IPS-20b (cell line): ENCODE measurements around the gene NLGN1.

Source experiments
- H3K27ac ChIP-seq: one replicate; pipeline ENCODE4 v1.5.1; 2013; ENCODE audit warnings: low read length
- H3K27me3 ChIP-seq: 2 replicates; pipeline ENCODE4 v1.6.1; 2013; ENCODE audit warnings: mild to moderate bottlenecking, low read length, inconsistent platforms; ENCODE audit not compliant: insufficient read depth
- H3K36me3 ChIP-seq: 2 replicates; pipeline ENCODE4 v1.6.1; 2013; ENCODE audit warnings: low read depth, mild to moderate bottlenecking, inconsistent platforms, low read length, moderate library complexity; ENCODE audit not compliant: insufficient read depth
- H3K4me1 ChIP-seq: 2 replicates; pipeline ENCODE4 v1.6.1; 2013; ENCODE audit warnings: mild to moderate bottlenecking, control low read depth, inconsistent platforms, low read length, moderate library complexity; ENCODE audit not compliant: insufficient read depth
- H3K4me3 ChIP-seq: 2 replicates; pipeline ENCODE4 v1.5.1; 2013; ENCODE audit warnings: mild to moderate bottlenecking, low read length, inconsistent platforms
- H3K9ac ChIP-seq: 2 replicates; pipeline ENCODE4 v1.6.1; 2013; ENCODE audit warnings: low read depth, mild to moderate bottlenecking, inconsistent platforms, low read length, moderate library complexity
- H3K9me3 ChIP-seq: 2 replicates; pipeline ENCODE4 v1.6.1; 2013; ENCODE audit warnings: mild to moderate bottlenecking, low read depth, low read length, inconsistent platforms; ENCODE audit not compliant: insufficient read depth

NLGN1 gene

DNA sequence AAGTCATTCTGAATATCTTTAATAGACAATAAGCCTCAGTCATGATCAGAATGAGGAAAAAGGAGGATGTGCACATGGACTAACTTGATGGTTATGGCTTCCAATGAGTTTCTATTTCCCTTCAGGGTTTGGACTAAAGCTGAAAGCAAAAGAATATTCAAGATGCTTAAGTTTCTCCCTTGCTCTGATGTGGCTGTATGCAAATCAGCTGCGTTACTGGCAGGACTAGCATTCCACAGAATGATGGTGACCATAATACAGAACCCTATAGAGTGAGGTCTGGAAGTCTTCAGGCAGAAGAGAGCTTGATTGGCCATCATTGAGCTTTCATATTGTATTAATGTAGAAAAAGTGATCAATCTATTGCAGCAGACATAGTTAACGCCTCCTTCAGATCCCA, 466.0 kb downstream of the NLGN1 start:
- Histone ChIP-seq H3K9ac (no peak overlapping the region), H3K27ac (no peak overlapping the region), H3K4me1 (peaks cover 8% of the 10 kb centered on the region; the same call in 1 of the 2 replicates)

GRCh38 chr3:173865900-173866498, 468.5 kb downstream of the NLGN1 start:
- no peaks in the 10 kb centered on the region for H3K9me3 ChIP-seq
- peak overlapping the region; percentile 5; the same call in 1 of the 2 replicates for H3K9ac ChIP-seq
- no peaks in the 10 kb centered on the region for H3K27me3 ChIP-seq
- H3K27ac ChIP-seq: no peak overlapping the region
- peaks cover 8% of the 10 kb centered on the region; the same call in 1 of the 2 replicates for H3K4me1 ChIP-seq
- no peaks in the 10 kb centered on the region for H3K36me3 ChIP-seq
- peak overlapping the region; percentile 38; the same call in 1 of the 2 replicates for H3K4me3 ChIP-seq

More for the DNA sequence above, 466.0 kb downstream of the NLGN1 start:
- Histone ChIP-seq H3K4me3 (no peak overlapping the region), H3K9me3 (no peaks in the 10 kb centered on the region), H3K27me3 (no peaks in the 10 kb centered on the region), H3K36me3 (no peaks in the 10 kb centered on the region)

DNA sequence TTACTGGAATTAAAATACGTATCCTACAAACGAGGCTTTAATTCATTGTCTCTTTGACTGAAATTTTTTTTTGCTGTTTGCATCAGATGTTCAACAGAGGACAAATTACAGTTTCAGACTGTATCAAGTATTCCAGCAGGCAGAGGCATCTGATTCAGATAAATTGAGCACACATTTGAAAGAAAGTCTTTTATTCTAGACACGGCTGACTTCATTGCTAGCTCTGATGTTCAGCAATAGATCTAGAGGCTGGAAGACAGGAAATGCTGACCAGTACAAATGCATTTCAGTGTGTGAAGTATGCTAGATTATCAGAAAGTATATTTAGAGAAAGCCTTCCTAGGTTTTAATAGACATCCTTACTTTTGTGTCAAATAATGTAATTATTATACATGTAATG, 472.2 kb downstream of the NLGN1 start:
- Histone ChIP-seq H3K4me1 (peaks cover 8% of the 10 kb centered on the region; the same call in 1 of the 2 replicates), H3K36me3 (no peaks in the 10 kb centered on the region), H3K4me3 (no peak overlapping the region), H3K27me3 (no peaks in the 10 kb centered on the region), H3K9ac (no peak overlapping the region), H3K9me3 (no peaks in the 10 kb centered on the region), H3K27ac (no peak overlapping the region)

DNA sequence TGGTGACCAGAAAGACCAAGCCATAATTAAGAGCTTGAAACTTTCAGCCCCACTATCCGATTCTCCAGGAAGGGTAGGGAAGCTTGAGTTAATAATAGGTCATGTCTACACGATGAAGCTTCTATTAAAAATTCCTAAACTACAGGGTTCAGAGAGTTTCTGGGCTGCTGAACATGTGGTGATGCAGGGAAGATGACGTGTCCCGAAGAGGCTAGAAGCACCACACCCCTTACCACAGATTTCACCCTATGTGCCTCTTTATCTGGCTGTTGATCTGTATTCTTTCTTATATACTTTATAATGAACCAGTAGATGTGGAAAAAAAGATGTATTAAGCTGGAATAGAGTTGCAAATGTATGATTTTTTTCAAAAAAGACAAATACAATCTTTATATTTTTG, 473.4 kb downstream of the NLGN1 start:
- no peak overlapping the region for H3K9ac ChIP-seq
- peaks cover 4% of the 10 kb centered on the region; the same call in 1 of the 2 replicates for H3K4me1 ChIP-seq
- H3K4me3 ChIP-seq: no peak overlapping the region
- H3K27me3 ChIP-seq: no peaks in the 10 kb centered on the region
- no peak overlapping the region for H3K27ac ChIP-seq
- H3K36me3 ChIP-seq: no peaks in the 10 kb centered on the region
- H3K9me3 ChIP-seq: no peaks in the 10 kb centered on the region

- no peaks in the 10 kb centered on the region for H3K27me3 ChIP-seq
- no peaks in the 10 kb centered on the region for H3K9me3 ChIP-seq
- no peak overlapping the region for H3K27ac ChIP-seq
Measured at GRCh38 chr3:173875790-173876189, 478.2 kb downstream of the NLGN1 start.

GRCh38 chr3:173876476-173876875, 478.9 kb downstream of the NLGN1 start:
- no peaks in the 10 kb centered on the region for H3K27me3 ChIP-seq
- no peaks in the 10 kb centered on the region for H3K36me3 ChIP-seq
- H3K4me3 ChIP-seq: no peak overlapping the region
- no peaks in the 10 kb centered on the region for H3K9me3 ChIP-seq
- no peaks in the 10 kb centered on the region for H3K4me1 ChIP-seq
- no peak overlapping the region for H3K9ac ChIP-seq
- no peak overlapping the region for H3K27ac ChIP-seq

More at GRCh38 chr3:173875790-173876189, 478.2 kb downstream of the NLGN1 start:
- Histone ChIP-seq H3K4me3 (no peak overlapping the region), H3K9ac (no peak overlapping the region), H3K4me1 (no peaks in the 10 kb centered on the region), H3K36me3 (no peaks in the 10 kb centered on the region)

DNA sequence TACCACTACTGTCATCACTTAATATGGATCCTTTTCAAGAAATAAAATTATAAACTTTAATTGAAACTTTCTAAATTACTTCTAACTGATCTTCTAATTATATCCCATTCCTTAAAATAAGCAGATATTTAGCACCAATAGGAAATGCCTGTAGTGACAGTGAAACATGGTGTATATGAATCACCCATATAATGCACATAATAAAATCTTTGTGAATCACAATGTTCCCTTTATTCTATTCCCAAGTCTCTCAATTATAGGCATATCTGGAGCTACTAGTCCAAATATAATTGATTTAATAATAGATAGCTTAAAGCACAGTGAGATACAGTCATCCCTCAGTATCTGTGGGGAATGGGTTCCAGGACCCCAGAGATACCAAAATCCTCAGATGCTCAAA, 490.3 kb downstream of the NLGN1 start:
- no peak overlapping the region for H3K27ac ChIP-seq
- H3K9ac ChIP-seq: no peak overlapping the region
- H3K4me1 ChIP-seq: no peaks in the 10 kb centered on the region; the same call in 1 of the 2 replicates
- H3K27me3 ChIP-seq: no peaks in the 10 kb centered on the region
- H3K4me3 ChIP-seq: no peak overlapping the region
- H3K9me3 ChIP-seq: no peaks in the 10 kb centered on the region
- no peaks in the 10 kb centered on the region for H3K36me3 ChIP-seq

- no peak overlapping the region for H3K4me3 ChIP-seq
- no peak overlapping the region for H3K9ac ChIP-seq
- no peaks in the 10 kb centered on the region; the same call in 1 of the 2 replicates for H3K4me1 ChIP-seq
- H3K36me3 ChIP-seq: no peaks in the 10 kb centered on the region
- no peaks in the 10 kb centered on the region for H3K27me3 ChIP-seq
- no peak overlapping the region for H3K27ac ChIP-seq
- no peaks in the 10 kb centered on the region for H3K9me3 ChIP-seq
Measured at GRCh38 chr3:173889596-173889995, 492.1 kb downstream of the NLGN1 start.

DNA sequence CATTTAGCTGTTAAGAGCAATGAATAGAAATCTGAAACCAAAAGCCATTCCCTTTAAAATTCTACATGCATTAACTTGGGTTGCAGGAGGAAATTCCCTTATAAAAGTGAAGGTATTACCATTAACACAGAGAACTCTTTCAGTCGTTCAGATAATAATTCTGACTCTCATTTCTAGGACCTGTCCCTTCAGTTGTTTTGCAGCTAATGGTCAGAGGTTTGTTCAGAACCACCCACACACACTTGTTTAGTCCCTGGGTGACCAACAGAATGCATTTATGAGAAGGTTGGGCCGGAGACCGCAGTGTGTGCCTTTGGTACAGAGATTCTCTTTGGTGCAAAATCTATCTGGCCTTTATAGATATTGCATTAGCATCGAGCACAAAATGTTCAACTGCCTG, 492.5 kb downstream of the NLGN1 start:
- Histone ChIP-seq H3K9me3 (no peaks in the 10 kb centered on the region), H3K9ac (no peak overlapping the region), H3K4me3 (no peak overlapping the region), H3K27ac (no peak overlapping the region), H3K4me1 (no peaks in the 10 kb centered on the region; the same call in 1 of the 2 replicates), H3K36me3 (no peaks in the 10 kb centered on the region), H3K27me3 (no peaks in the 10 kb centered on the region)

DNA sequence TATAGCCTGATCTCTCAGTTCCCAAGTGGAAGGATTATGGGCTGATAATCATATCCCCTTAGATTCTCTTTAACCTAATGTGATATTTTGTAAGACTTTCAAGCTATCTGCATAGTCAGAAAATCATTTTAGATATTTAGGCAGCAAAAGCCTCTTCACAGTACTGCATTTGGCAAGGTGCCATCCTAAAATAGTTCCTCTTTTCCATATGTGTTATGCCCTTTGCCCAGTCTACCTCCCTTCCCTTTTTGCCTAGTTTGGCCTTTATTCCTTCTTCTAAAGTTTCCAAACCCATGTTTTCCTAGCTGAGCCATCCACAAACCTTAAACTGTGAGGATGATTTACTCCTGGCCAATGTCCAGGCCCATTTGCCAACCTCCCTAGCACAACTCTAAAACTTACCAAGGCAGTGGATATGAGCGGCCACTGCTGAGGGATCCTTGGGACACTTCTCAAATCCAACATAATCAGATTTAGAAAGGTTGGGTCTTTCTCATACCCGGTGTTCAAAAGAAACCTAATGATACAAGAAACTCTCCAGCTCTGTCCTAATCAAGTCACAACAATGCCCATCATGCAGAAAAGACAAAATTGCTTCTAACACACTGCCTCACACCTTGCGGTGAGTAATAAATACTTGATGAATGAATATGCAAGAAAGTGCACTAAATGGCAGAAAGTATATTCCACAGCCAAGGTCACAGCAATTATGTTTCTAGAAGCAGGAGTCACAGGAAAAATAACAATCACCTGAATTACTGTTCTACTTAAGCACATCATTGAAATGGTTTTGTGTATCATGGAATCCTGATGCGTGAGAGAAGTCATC, 493.9 kb downstream of the NLGN1 start:
- Histone ChIP-seq H3K27me3 (no peaks in the 10 kb centered on the region), H3K36me3 (no peaks in the 10 kb centered on the region), H3K27ac (no peak overlapping the region), H3K9me3 (no peaks in the 10 kb centered on the region), H3K4me1 (no peaks in the 10 kb centered on the region; the same call in 1 of the 2 replicates), H3K9ac (no peak overlapping the region), H3K4me3 (no peak overlapping the region)

GRCh38 chr3:173892547-173892946, 495.0 kb downstream of the NLGN1 start:
- Histone ChIP-seq H3K9me3 (no peaks in the 10 kb centered on the region), H3K4me1 (no peaks in the 10 kb centered on the region; the same call in 1 of the 2 replicates), H3K36me3 (no peaks in the 10 kb centered on the region), H3K9ac (no peak overlapping the region), H3K4me3 (no peak overlapping the region), H3K27me3 (no peaks in the 10 kb centered on the region), H3K27ac (no peak overlapping the region)

GRCh38 chr3:173893066-173893465, 495.5 kb downstream of the NLGN1 start:
- Histone ChIP-seq H3K27ac (no peak overlapping the region), H3K4me1 (no peaks in the 10 kb centered on the region; the same call in 1 of the 2 replicates)

More at GRCh38 chr3:173893066-173893465, 495.5 kb downstream of the NLGN1 start:
- H3K9me3 ChIP-seq: no peaks in the 10 kb centered on the region
- H3K9ac ChIP-seq: no peak overlapping the region
- H3K36me3 ChIP-seq: no peaks in the 10 kb centered on the region
- H3K4me3 ChIP-seq: no peak overlapping the region
- H3K27me3 ChIP-seq: no peaks in the 10 kb centered on the region
